Measurements from ENCODE around the gene RFC4.

GRCh38 chr3:186754871-186755270, 51.4 kb downstream of the RFC4 start:
- no peak for TF ChIP-seq CTCF (conservative IDR thresholded peaks at IDR 0.05; ENCODE audit: low read depth, low read length)
- no peak for TF ChIP-seq POLR2A (IDR thresholded peaks at IDR 0.05; ENCODE audit: low read depth, low read length)
- no peak for TF ChIP-seq FOS (IDR thresholded peaks at IDR 0.05; ENCODE audit: low read depth, low read length)
- no peak for TF ChIP-seq NFE2L2 (IDR thresholded peaks at IDR 0.05; ENCODE audit: low read depth, low read length)
- no peak for TF ChIP-seq CEBPB (IDR thresholded peaks at IDR 0.05; ENCODE audit: low read depth, low read length)
- no peak for TF ChIP-seq RAD21 (IDR thresholded peaks at IDR 0.05; ENCODE audit: low read length)
- TF ChIP-seq RFX5 (IDR thresholded peaks at IDR 0.05; ENCODE audit: low read depth, low read length), result no peak
